Measurements from ENCODE around the gene TAPT1. TPM values are rescaled to one million over a fixed set of nuclear protein-coding genes. Genes with fewer than 3 reads are reported as not detected.

TAPT1 gene
- total RNA-seq, 1 experiment from 2014 or later = 48.6 TPM

DNA sequence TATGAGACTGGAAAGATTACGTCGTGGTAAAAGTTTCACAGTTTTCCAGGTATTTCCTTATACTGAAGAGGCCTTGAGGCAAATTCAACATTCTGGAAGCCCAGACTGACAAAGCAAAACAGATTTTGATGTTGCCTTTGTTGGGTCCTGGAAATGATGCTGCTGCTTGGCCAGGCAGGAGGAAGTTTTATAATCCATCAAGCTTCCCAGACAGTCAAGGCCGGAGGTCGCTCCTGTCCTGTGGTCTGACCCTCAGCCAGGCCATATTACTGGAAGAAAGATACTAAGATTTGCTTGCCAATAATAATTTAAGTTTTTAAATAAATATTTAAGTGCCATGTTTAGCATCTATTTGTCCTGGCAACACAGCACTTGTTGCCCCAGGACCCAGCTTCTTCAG is 63.4 kb downstream of the TAPT1 start:
- DNase-seq (ENCODE audit: low spot score) = no peak
- TSS peak; percentile 25 for BruUV-seq (replicated peaks)
- Histone ChIP-seq H3K36me3 (ENCODE audit: insufficient read depth, low read length, poor library complexity, severe bottlenecking) (peaks cover 8% of the 10 kb centered on the region), H3K4me1 (ENCODE audit: insufficient read depth, low read length, poor library complexity, severe bottlenecking) (peaks cover 35% of the 10 kb centered on the region), H3K27ac (ENCODE audit: low read depth, low read length, poor library complexity, severe bottlenecking) (no peak overlapping the region), H3K4me3 (ENCODE audit: low read depth, low read length, poor library complexity, severe bottlenecking) (no peak overlapping the region), H3K9me3 (ENCODE audit: low read depth, low read length, poor library complexity, severe bottlenecking) (no peaks in the 10 kb centered on the region), H3K27me3 (replicated peaks; ENCODE audit: insufficient read depth, low read depth, low read length, poor library complexity) (no peaks in the 10 kb centered on the region)
- TF ChIP-seq CTCF (conservative IDR thresholded peaks at IDR 0.05; ENCODE audit: low read depth, low read length) (no peak), EZH2 (IDR thresholded peaks at IDR 0.05; ENCODE audit: borderline replicate concordance, low read depth, low read length, poor library complexity, severe bottlenecking) (no peak)
- POLR2A ChIA-PET (ENCODE audit: low non-redundant PET) = no interaction called here
- CTCF ChIA-PET = no interaction called here
- intact Hi-C loops (cut with micrococcal nuclease; ENCODE audit: unreplicated experiment) = no loop called here

DNA sequence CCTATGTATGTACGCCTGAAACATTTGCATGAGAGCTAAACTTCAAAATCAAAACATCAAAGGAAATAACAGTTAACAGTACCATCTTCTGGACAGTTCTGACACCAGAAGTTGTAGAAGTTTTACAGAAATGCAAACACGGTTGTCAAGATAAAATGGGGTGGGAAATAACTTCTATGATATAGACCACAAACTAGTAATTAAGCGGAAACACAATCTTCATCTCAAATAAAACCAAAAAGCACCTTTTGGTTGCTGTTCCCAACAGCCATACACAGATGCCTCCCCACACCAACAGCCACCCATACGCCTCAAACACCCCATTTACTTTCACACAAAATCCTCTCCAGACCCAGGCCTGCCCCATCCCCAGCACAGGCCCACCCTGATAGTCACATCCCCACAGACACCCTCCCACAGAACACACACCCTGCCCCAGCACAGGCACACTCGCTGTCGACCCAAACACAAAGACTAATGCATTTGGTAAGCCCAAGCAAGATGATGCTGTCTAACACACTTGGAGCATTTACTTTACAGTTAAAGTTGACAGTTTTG is 64.3 kb downstream of the TAPT1 start:
- H3K9me3 ChIP-seq (ENCODE audit: low read depth, low read length, poor library complexity, severe bottlenecking) = no peaks in the 10 kb centered on the region
- H3K4me1 ChIP-seq (ENCODE audit: insufficient read depth, low read length, poor library complexity, severe bottlenecking) = peaks cover 44% of the 10 kb centered on the region
- peaks cover 8% of the 10 kb centered on the region for H3K36me3 ChIP-seq (ENCODE audit: insufficient read depth, low read length, poor library complexity, severe bottlenecking)
- no peak; the same call in 1 of the 2 replicates for TF ChIP-seq CTCF (conservative IDR thresholded peaks at IDR 0.05; ENCODE audit: low read depth, low read length)
- no peak for TF ChIP-seq EZH2 (IDR thresholded peaks at IDR 0.05; ENCODE audit: borderline replicate concordance, low read depth, low read length, poor library complexity, severe bottlenecking)
- POLR2A ChIA-PET (ENCODE audit: low non-redundant PET) = no interaction called here
- no peak for DNase-seq (ENCODE audit: low spot score)
- no peak overlapping the region for H3K27ac ChIP-seq (ENCODE audit: low read depth, low read length, poor library complexity, severe bottlenecking)
- CTCF ChIA-PET = no interaction called here
- intact Hi-C loops (cut with micrococcal nuclease; ENCODE audit: unreplicated experiment) = no loop called here
- H3K27me3 ChIP-seq (replicated peaks; ENCODE audit: insufficient read depth, low read depth, low read length, poor library complexity) = no peaks in the 10 kb centered on the region
- H3K4me3 ChIP-seq (ENCODE audit: low read depth, low read length, poor library complexity, severe bottlenecking) = no peak overlapping the region
- BruUV-seq (replicated peaks) = no TSS peak

DNA sequence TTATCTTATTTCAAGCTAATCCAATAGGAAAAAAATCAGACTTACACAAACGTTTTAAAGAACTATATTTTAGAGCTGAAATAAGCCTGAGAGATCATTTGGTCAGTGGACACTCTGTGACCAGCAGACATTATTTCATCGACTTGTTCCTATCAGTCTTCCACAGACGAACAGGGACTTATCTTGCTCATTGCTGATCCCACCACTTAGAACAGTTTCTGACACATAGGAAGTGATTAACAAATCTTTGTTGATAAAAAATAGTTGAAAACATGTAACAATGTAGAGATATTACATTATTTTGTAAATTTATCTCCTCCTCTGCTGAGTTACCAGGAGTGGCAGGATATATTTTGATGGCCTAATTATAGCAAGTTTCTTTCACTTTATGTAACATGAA is 65.8 kb downstream of the TAPT1 start:
- POLR2A ChIA-PET (ENCODE audit: low non-redundant PET) = no interaction called here
- Histone ChIP-seq H3K9me3 (ENCODE audit: low read depth, low read length, poor library complexity, severe bottlenecking) (no peaks in the 10 kb centered on the region), H3K27ac (ENCODE audit: low read depth, low read length, poor library complexity, severe bottlenecking) (no peak overlapping the region), H3K27me3 (replicated peaks; ENCODE audit: insufficient read depth, low read depth, low read length, poor library complexity) (no peaks in the 10 kb centered on the region), H3K4me3 (ENCODE audit: low read depth, low read length, poor library complexity, severe bottlenecking) (no peak overlapping the region), H3K36me3 (ENCODE audit: insufficient read depth, low read length, poor library complexity, severe bottlenecking) (peaks cover 8% of the 10 kb centered on the region), H3K4me1 (ENCODE audit: insufficient read depth, low read length, poor library complexity, severe bottlenecking) (peaks cover 58% of the 10 kb centered on the region)
- no peak for DNase-seq (ENCODE audit: low spot score)
- intact Hi-C loops (cut with micrococcal nuclease; ENCODE audit: unreplicated experiment) = no loop called here
- TF ChIP-seq CTCF (conservative IDR thresholded peaks at IDR 0.05; ENCODE audit: low read depth, low read length) (no peak), EZH2 (IDR thresholded peaks at IDR 0.05; ENCODE audit: borderline replicate concordance, low read depth, low read length, poor library complexity, severe bottlenecking) (no peak)
- CTCF ChIA-PET = no interaction called here
- no TSS peak for BruUV-seq (replicated peaks)

All from A673 (cell line).